Bladder microvascular endothelial cell (primary cell): ENCODE results near the gene TSGA10. TPM values are rescaled to one million over a fixed set of nuclear protein-coding genes. Genes with fewer than 3 reads are reported as not detected.

Source experiments
- total RNA-seq: library from RNA; depleted of rRNA; stranded (reverse); fragments of >200 nt; gene quantifications from 2 replicates; pipeline ENCODE4 v1.2.3, GENCODE V29; 2014

Gene TSGA10, protein sequence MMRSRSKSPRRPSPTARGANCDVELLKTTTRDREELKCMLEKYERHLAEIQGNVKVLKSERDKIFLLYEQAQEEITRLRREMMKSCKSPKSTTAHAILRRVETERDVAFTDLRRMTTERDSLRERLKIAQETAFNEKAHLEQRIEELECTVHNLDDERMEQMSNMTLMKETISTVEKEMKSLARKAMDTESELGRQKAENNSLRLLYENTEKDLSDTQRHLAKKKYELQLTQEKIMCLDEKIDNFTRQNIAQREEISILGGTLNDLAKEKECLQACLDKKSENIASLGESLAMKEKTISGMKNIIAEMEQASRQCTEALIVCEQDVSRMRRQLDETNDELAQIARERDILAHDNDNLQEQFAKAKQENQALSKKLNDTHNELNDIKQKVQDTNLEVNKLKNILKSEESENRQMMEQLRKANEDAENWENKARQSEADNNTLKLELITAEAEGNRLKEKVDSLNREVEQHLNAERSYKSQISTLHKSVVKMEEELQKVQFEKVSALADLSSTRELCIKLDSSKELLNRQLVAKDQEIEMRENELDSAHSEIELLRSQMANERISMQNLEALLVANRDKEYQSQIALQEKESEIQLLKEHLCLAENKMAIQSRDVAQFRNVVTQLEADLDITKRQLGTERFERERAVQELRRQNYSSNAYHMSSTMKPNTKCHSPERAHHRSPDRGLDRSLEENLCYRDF
- 1.3 and 2.6 TPM in 2 replicates for total RNA-seq

DNA sequence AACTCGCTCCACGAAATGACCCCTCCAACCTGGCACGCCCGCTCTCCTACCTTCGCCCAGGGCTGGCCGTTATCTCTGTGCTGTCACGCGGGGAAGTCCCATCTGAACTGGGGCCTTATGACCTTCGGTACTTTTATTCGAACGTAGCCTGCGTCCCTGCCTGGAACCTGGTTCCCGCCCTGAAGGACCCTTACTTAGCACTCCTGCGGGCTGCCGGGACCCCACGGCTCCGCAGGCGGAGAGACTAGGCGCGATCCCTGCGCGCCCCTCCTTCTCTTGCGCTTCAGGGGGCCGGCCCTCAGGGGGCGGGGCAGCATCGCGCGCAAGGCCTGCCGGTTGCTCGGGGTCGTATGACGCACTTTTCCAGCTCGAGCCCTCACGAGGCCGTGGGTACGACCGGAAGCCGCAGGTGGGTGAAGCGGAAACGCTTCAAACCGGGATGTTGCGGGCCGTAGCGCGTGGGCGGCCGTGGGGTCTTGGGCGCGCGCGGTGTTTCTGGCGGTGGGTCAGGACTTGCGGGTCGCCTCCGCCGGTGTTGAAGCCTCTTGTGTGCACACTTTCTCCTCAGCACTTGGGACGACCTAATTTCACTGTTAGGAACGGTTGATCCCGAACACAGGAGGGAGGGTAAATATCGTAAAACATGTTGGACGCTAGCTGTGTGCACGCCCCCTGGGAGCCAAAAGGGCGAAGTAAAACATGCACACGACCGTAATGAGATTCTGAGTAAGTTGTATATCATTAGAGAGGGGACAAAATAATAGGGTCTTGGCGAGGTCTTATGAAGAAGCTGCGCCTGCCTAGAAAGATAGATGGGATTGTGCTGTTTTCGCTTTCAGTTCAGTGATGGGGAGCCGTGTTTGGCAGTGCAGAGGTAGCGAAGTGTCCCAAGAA, at the start of gene TSGA10, which contains the start of gene LIPT1:
Gene TSGA10 (minus strand): TSS at position 300 of the 894 bp plus-strand sequence. CDS start 45,503 bp downstream, outside the sequence.
Gene LIPT1 (plus strand): TSS at position 325 of the 894 bp plus-strand sequence. CDS start 6,991 bp downstream, outside the sequence.

DNA sequence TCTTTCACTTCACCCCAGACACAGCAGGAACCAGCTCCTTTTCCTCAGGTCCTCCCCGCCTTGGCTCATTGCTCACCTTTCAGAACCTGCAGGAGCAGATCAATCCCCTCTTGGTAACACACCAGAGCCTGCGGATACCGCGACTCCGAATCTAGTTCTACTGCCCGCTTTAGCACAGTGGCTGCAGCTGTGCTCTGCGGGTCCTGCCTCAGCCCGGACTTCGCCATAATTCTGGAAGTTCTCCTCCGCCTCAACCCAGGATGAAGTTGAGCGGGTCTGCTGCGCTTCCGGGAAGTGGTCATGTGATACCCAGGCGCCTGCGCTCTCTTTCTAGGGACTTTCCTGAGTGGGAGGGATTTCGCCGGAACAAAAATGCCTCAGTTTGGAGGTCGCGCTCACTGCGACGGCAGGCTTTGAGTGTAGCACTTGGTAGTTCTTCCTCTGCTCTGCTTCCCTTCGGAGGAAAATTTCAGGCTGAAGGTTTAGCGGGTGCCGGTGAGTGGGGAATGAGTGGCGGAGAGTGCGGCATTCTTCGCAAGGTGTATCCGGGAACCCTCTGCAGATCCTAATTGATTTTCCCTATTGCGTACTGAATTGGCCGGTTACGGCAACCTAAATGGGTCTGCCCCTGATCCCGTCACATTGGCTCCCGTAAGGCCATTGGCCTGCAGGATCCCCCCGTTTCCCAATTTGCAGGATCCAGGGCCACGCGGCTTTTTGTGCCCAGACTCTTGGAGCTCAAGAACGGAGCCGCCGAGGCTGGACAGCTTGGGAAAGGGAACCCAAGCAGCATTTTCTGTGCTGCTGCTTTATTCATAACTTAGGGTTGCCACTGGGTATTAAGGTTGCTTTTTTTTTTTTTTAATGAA, 26.2 kb upstream of the TSGA10 start, which contains the start of the genes MITD1 and MRPL30:
Gene MITD1 (minus strand): TSS at position 304 of the 869 bp plus-strand sequence. CDS start 77 bp downstream, at position 227.
Gene MRPL30 (plus strand): TSS at position 430 of the 869 bp plus-strand sequence. CDS start 5,020 bp downstream, outside the sequence.

GRCh38 chr2:99141110-99142108, 13.3 kb downstream of the TSGA10 start, which contains the start of gene C2orf15:
C2orf15 (plus strand) TSS chr2:99141707; CDS start chr2:99150559, 8,852 bp downstream.

Other genes with a start within 250 kb of the TSGA10 start
- gene CRACDL, start 218.7 kb downstream of the TSGA10 start, total RNA-seq: 2.9 and 6.5 TPM in 2 replicates
- under 0.01 TPM in 1 of 2 replicates, not detected in the other for gene C2orf15, start 13.2 kb downstream of the TSGA10 start, total RNA-seq
- gene LIPT1, start within 50 bp of the TSGA10 start, total RNA-seq: 3.1 and 5.8 TPM in 2 replicates
- 24.4 and 28.5 TPM in 2 replicates for gene MITD1, start 26.1 kb upstream of the TSGA10 start, total RNA-seq
- 23.3 and 32.9 TPM in 2 replicates for gene MRPL30, start 26.2 kb upstream of the TSGA10 start, total RNA-seq
- not detected in 2 replicates for gene LYG2, start 100.7 kb upstream of the TSGA10 start, total RNA-seq
- gene LYG1, start 146.3 kb upstream of the TSGA10 start, total RNA-seq: 0.49 and 0.57 TPM in 2 replicates
- 55.9 and 66.1 TPM in 2 replicates for gene TXNDC9, start 181.4 kb upstream of the TSGA10 start, total RNA-seq
- 19.1 and 60.0 TPM in 2 replicates for gene EIF5B, start 182.4 kb upstream of the TSGA10 start, total RNA-seq